HG02970 (cell line): ENCODE measurements around the gene SEMA4D.

ENCODE experiments used
- ATAC-seq: cut with Tn5 transposase; IDR thresholded peaks from one replicate; pipeline ENCODE4 v1.9.1; 2021; ENCODE audit warnings: mild to moderate bottlenecking, moderate library complexity, moderate number of reproducible peaks; ENCODE audit not compliant: unreplicated experiment, low FRiP score

SEMA4D gene

GRCh38 chr9:89468281-89468960 lies 29.5 kb downstream of the SEMA4D start:
- no peak for ATAC-seq

- ATAC-seq: no peak
Observed at GRCh38 chr9:89467278-89467625, 30.7 kb downstream of the SEMA4D start.

- peak; percentile 58 for ATAC-seq
Observed at GRCh38 chr9:89466451-89467277, 31.2 kb downstream of the SEMA4D start.

- ATAC-seq: no peak
Observed at GRCh38 chr9:89465726-89466308, 32.1 kb downstream of the SEMA4D start.

GRCh38 chr9:89465001-89465451 lies 32.9 kb downstream of the SEMA4D start:
- no peak for ATAC-seq

- no peak for ATAC-seq
Observed at GRCh38 chr9:89464300-89464901, 33.5 kb downstream of the SEMA4D start.

- ATAC-seq: no peak
Observed at GRCh38 chr9:89462817-89463683, 34.9 kb downstream of the SEMA4D start.

- ATAC-seq: no peak
Observed at GRCh38 chr9:89462199-89462598, 35.7 kb downstream of the SEMA4D start.

- ATAC-seq: no peak
Observed at GRCh38 chr9:89461265-89461664, 36.6 kb downstream of the SEMA4D start.

GRCh38 chr9:89460551-89460950 lies 37.4 kb downstream of the SEMA4D start:
- no peak for ATAC-seq

- ATAC-seq: no peak
Observed at GRCh38 chr9:89458768-89459496, 39.0 kb downstream of the SEMA4D start.

GRCh38 chr9:89457376-89457855 lies 40.5 kb downstream of the SEMA4D start:
- no peak for ATAC-seq

GRCh38 chr9:89455356-89455824 lies 42.5 kb downstream of the SEMA4D start:
- no peak for ATAC-seq

- no peak for ATAC-seq
Observed at GRCh38 chr9:89454498-89455355, 43.2 kb downstream of the SEMA4D start.

- ATAC-seq: no peak
Observed at GRCh38 chr9:89453452-89453851, 44.5 kb downstream of the SEMA4D start.

- no peak for ATAC-seq
Observed at GRCh38 chr9:89452561-89452960, 45.4 kb downstream of the SEMA4D start.

GRCh38 chr9:89450213-89450612 lies 47.7 kb downstream of the SEMA4D start:
- ATAC-seq: no peak

GRCh38 chr9:89449261-89449671 lies 48.6 kb downstream of the SEMA4D start:
- no peak for ATAC-seq
